ENCODE data around the gene IRX2.

IRX2 gene

DNA sequence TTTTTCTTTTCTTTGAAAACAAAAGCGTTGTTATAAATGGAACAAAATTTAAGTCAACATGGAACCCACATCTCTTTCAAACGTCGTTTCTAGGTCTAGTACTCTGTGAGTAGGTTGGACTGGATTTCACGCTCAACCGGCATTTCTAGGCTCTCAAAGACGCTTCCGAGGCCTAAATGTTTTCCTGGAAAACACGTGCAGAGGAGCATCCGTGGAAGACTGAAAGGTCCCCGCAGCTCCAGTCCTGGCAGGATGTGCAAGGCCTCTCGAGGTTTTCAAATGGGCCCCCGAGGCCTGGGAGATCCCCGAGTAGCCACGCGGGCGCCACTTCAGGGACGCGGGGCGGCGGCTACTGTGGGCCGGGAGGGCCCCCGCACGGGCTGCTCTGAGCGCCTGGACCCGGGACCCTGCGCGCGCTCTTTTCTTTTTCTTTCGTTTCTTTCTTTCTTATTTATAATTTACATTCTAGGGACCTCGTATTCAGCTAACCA is 4.2 kb upstream of the IRX2 start:
- no peak for DNase-seq

DNA sequence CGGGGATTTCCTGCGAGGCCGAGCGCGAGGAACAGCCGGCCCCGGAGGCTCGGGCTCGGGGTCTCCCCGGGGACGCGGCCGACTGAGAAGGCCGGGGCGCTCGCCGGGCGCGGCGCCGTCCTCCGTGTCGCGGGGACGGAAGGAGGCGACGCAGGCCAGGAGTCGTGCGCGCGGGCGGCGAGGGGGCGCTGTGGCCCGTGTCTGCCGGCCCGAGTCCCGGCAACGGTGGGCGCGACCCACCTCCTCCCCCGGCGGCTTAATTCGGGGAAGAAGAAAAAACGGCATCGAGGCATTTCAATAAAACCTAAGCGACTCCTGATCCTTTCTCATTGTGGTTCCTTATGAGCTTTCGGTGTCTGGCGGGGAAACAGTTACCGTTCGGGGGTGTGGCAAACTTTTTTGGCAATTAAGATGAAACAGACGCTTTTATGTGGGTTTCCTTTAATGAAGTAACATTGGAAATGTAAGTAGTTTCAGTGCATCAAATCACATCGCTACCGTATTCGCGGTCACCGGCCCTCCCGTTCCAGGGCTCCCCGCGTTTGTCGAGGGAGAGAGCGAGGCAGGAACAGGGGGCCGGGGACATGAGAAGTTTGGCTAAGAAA is 3.7 kb upstream of the IRX2 start:
- DNase-seq: no peak

DNA sequence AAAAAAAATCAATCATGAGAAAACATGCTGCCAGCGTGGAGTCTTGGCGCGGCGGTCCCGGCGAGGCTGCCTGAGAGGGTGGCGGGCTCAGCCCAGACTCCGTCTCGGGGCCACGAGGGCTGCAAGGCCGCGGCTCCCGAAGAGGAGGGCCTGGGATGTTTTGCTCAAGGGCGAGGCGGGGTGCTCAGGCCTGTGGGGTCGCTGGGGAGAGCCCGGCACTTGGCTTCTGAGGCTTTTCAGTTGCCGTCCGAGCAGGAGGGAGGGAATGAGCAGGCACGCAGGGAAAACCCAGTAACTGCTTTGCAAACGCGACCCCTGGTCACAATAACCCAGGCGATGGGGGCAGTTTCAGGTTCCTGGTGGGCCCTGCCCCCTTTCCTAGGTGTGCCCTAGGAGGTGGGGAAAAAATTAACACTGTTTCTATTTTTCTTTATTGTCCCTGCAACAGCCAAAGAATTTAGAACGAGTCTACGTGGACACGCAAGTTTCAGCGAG is 3.2 kb upstream of the IRX2 start:
- DNase-seq: no peak

DNA sequence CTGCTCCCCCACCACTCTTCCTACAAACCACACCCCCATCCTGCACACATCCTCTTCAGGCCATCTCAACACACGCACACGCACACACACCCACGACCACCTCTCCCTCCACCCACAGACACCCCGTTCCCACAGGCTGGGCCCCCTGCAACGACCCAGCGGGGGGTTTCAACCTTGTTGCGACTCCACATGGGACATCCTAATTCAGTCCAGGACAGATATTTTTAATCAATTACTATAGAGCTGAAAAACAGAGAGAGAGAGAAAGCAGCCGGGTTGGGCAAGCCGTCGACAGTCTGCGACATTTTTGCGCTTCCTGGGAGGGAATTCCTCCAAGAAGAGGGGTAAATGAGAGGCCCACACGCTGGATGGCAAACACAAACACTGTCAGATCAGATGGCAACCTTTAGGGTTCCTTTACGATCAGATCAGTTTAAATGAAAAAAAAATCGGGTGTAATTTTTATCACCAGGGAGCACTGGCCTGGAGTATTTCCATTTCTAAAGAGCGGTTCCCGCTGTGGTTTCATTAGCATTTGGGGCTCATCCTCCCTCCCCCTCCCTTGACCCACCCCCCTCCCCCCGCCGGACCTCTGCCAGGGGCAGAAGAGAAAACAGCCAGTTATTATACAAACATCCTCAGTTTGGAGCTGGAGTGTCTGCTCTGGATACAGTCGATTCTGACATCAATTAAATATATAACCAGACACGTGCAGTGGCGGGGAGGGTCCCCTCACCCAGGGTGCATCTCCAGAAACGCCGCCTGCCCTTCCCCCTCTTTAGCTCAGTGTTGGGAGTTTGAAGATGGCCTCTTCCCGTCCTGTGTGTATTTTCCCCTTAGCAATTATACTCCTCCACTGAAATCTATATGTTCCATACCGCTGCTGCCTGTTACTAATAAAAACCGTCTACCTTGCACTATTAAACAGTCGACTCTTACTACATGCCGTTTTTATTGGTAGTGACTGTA is 2.3 kb upstream of the IRX2 start:
- DNase-seq: no peak

DNA sequence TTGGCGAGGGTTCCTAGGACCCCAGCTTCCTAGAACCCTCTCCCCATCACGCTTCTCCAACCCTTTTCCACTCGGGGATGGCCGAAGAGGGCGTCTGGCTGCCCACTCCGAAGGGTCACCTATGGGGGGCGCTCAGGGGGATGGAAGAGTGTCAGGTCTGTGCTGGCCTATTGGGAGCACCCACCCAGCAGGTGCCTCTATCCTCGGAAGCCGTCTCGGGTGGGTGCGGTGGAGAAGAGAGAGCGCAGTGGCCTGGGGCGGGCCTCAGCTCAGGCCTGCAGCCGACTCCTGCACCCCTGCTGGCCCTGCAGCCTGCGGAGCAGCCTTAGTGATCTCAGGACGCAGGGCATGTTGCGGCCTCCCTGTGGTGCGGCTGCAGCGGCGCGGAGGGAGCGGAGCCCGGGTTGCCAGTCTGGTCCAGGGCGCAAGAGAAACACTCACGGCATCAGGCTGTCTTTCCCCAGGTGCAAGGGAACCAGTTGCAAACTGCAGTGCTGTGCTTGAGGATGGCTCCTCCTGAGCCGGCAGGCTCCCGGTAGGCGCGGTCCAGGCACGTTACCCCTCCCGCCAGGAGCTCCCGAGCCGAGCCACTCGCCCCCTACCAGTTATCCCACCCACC is 1.5 kb upstream of the IRX2 start:
- no peak for DNase-seq

DNA sequence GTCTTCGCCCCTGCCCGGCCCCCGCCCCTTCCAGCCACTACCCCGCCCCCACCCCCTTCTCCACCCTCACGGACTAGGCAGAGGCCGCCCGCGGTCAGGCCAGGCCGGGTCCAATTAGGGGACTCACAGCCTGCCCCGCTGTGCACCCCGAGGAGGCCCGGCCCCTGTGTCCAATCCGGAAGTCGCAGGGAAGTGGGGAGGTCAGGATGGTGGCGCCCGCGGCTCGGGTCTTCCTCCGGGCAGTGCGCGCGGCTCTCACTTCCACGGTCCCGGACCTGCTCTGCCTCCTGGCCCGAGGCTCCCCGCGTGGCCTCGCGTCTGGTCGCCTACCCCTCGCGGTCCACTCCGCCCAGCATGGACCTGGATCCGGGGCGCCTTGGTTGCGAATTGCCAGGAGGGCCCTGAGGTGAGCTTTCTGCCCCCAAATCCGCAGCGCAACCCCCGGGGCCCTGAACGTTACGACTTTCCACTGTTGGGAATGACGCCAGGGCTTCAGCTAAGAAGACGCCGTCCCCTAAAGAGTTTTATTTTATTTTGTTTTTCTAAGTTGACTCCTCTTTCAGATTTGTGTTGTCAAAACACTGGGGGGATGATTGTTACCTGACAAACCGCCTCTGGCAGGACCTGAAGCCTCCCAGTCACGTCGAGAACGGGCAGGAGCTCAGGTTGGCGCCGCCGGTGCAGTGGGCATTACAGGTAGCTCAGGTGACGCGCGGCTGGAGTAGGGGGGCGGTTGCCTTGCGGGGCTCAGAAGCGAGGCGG is 763 bp upstream of the IRX2 start:
- DNase-seq: no peak

DNA sequence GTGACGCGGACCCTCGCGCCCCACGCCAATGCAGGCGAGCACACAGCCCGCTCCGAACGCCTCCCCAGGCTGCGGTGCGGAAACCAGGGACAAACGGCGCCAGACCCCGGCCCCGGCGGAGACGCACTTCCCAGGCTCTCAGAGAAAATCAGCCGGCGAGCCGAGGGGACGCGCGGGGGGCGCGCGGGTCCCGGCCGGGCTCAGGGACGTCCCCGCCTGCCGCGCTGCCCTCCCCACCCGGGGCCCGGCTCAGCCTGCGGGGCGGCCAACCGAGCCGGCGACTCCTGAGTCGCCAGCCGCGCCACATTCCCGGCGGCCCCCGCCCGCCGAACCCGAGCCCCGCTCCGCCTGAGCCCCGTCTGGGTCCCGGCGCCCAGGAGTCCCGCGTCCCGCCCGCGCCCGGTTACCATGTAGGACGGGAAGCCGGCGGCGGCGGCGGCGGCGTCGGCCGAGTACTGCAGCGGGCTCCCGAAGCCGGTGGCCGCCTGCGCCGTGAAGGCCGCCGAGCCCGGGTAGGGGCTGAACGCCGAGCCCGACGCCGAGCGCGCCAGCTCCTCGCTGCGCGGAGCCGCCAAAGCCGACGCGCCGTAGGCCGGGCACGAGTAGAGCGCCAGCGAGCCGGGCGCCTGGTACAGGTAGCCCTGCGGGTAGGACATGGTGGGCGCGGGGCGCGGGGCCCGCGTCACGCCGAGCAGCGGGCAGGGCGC is 566 bp downstream of the IRX2 start:
- DNase-seq: no peak

DNA sequence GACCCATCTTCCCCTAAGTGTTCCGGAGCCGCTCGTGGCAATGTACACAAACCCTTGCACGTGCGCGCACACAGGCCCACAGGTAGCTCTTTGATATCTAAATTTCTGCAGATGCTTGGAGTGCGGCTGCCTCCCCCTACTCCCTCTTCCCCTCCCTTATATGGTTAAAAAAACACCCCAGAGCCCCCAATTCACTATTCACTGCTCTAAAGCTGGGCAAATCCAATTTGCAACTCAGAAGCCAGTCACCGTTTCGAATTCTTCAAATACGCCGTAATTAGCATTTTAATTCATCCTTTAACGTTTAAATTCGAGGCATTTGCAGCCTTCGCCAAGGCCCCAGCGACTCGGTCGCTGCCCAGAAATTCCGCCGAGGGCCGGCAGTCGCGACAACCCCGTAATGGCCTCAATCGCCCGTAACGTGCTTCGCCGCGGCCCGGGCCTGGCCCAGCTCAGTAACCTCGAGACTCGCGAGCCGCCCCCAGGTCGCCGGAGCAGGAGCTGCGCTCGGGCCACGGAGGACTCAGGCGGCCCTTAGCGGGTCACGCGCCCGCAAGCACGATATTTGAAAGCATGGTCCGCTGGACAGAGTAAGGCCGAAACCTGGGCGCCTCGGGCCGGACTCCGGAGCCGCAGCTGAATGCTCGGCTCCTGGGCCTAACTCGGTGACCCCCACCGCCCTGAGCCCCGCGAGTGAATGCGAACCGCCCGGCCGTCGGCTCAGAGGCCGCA is 1.3 kb downstream of the IRX2 start:
- DNase-seq: no peak

DNA sequence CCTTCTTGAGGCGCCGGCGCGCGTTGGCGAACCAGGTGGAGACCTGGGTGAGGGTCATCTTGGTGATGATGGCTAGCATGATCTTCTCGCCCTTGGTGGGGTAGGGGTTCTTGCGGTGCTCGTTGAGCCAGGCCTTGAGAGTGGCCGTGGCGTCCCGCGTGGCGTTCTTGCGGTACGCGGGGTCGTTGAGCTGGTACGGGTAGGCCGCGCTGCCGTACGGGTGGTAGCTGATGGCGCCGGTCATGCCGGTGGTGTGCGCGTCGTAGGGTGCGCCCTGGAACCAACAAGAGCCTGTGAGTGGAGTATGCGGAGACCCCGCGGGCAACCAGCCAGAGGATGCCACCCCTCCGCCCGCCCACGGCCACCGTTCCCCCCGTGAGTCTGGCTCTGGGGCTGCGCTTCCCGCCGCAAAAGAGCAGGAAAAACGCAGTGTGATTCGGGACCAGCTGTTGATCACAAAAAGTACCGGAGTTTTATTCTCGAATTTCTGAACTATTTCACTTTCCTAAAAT is 1.9 kb downstream of the IRX2 start:
- no peak for DNase-seq

DNA sequence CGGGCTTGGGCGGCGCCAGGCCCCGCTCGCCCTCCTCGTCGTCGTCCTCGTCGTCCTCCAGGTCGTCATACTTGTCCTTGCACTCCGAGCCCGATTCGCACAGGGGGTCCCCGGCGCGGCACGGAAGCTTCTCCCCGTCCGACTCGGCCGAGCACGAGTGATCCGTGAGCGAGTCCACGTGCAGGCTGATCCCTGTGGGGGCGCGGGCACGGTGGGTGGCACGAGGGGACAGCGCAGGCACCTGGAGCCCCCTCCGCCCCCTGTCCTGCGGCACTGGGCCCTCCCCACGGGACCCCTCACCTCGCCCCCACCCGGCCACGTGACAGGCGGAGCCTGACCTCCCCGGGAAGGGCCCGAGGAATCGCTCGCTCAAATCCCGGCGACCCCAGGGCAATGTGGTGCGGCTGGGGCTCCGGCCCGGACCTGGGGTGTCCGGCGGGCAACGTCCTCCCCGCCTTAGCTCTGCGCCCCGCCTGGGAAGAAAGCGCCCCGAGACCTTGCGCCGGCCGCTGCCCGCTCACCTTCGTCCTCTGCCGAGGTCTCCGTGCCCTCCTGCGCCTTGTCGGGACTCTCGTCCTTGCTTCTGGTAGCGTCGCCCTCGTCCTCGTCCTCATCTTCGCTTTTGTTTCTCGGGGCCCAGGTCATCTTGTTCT is 2.5 kb downstream of the IRX2 start:
- DNase-seq: no peak

DNA sequence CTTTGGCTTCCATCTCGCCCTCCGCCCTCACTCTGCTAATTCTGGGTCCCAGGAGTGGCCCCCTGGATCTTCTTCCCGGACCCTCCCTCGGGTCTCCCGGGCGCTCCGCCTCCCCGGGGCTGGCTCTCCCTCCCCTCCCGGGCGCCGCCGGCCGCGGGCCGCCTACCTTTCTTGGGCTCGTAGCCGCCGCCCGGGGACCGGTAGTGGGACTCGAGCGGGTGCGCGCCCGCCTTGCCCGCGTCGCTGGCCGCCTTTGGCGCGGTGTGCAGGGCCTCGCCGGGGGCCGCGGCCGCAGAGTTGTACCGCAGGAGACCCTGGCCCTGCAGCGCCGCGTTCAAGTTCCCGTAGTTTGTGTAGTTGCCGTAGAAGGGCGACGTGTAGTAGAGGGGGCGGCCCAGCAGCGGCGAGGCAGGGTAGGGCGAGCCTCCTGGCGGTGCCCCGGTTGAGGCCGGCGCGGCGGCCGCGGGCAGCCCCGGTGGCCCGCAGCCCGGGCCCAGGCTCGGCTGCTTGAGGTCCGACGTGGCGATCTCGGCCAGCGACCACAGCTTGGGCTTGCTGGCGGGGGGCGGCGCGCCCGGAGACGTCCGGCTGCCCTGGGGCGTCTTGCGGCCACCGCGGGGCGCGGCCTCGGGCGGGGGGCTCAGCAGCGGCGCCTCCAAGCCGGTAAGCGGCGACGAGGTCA is 3.2 kb downstream of the IRX2 start:
- DNase-seq: no peak

DNA sequence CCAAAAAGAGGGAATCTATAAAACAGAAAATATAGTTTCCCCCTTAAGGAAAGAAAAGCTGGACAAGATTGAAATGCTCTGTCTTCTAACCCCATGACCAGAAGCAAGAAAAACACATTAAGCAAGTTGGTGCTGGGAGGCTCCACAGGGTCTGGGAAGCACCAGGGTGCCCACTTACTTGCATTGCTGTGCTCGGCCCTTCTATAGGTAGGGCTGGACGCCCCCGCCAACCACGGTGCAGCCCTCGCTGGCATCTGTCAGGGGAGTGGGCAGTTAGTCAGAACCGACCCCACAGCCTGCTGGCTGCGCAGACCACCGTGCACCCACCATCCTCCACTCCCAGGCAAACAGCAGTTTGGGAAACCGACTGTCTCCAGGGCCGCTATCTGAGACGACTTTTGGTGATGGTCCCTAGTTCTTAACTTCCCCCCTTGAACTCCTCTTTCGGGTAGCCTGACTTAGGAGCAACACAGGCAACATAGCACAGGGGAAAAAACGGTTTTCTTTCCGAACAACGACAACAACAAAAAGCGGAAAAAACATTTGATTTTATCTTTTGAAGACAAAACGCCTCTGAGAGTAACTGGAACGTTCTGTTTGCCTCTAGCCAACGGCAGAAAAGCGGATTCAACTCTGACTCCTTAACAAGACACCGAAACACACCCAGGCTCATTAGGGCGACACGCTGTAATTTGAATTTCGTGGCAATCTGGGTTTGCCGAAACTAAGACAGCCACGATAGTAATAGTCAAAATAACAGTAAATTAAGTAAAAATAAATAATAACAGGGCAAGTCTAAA is 3.9 kb downstream of the IRX2 start:
- DNase-seq: no peak

DNA sequence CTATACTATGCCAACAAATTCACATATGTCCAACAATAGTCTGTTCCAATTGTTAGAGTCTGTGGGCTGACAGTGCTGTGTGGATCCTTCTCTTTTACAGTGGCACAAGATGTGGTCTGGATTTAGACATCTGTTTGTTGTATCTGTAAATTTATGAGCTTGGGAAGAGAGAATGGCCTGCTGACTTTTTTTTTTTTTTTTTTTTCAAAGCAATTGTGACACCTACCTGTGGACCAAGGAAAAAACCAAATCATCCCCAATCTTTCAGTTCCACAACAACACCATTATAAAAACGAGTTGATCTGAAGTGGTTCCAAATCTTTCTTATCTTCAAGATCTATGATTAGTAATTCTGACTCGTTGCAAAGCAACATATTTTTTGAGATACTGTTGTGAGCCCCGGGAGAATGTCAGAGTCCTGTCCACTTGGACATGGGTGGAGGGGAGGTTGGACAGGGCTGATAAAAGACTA is 4.9 kb downstream of the IRX2 start:
- no peak for DNase-seq

DNA sequence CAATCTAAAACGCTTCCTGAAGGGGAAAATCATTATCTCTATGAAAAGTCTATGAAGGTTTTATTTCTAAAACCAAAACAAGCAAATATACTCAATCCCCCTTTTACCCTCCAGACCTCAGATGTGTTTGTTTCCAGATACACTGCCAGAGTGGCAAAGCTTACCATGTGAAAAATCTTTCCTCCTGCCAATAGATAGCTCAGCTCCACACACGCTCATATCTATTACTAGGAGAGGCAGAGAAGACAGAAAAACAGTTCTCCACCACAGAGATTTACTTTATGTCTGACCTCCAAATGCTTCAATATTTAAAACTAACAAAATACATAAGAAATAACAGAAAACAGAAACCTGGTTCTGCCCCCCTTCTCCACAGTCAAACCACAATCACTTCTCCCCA is 7.0 kb downstream of the IRX2 start:
- no peak for DNase-seq

DNA sequence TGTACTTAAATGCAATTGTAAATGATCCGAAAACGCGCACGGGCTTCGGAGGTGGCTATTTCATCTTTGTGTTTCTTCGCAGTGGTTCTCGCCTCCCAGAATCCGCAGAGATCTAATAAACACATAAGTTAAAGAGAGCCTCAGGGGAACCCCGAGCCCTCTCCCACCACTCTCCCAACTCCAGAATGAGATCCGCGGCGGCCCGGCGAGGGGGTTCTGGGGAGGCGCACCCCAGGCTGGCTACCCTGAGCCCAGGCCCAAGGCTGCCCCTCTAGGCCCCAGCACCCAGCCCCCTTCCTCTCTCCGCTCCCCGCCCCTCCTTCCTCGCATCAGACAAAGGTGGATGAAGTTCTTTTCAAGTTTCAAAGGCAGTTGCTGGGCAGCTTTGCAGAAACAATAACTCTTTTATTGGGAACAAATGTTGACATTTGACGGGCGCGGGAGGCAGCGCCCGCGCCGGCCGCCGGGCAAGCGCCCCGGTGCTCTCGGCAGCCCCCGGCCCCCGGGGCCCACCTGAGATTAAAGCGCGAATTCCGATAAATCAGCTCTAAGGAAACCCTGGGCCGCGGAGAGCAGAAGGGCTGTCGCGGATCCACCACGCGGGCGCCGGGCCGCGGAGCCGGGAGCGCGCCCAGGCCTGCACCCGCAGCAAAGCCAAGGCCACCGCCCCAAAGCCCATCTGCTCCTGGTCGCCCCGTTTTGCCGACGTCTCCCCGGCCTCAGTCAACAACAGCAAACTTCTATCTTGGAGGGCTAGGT is 8.4 kb downstream of the IRX2 start:
- DNase-seq: no peak

DNA sequence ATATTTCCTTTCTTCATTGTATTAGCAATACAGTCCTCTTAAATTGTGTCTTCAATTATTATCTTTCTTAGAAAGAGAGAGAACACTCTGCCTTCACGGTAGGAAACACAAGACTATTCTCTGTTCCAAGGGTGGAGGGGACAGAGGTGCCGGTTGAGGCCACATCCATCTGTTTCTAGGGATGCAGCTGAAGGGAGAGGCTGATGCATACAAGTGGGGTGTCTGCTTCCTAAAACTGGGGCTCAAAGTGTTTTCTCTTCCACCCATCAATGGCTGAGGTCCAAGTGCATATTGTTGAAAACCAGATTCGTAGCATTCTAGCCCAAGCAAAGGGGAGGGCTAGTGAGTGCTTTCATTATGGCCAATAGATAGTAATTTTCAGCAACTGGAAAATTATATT is 9.5 kb downstream of the IRX2 start:
- no peak for DNase-seq

DNA sequence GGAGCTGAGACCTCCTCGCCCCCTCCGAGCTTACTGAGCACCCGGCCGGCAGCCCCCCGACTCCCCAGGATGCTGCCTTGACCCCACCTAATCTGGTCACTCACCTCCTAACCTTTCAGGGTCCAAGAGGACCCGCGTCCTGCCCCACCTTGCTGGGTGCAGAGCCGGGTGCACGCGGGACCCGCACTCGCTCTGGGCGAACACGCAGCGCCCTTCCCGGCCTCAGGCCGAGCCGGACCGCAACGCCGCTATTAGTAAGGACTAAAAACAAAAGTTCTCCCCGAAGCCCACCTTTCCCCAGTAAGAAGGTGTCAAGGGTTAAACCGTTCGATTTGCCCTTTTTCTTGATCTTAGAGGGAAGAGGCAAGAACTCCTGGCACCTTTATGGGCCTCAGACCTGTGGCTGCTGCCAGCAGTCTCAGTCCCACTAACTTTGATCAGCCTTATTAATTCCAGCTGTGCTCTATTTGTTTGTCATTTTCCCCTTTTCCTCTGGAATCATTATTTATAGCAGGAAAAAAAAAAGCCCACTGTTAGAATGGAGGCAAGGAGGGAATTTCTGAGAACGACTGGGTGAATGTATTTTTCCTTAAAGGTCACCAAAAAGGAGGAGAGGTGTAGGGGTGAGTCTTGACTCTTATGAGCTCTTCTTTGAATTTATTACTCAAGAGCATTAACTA is 10.5 kb downstream of the IRX2 start:
- no peak for DNase-seq
